Measurements from ENCODE around the gene BRINP3. TPM values are rescaled to one million over a fixed set of nuclear protein-coding genes. Genes with fewer than 3 reads are reported as not detected.

BRINP3 gene
- total RNA-seq, 4 donors from 2014 or later = 0.20 TPM; not detected in 3

DNA sequence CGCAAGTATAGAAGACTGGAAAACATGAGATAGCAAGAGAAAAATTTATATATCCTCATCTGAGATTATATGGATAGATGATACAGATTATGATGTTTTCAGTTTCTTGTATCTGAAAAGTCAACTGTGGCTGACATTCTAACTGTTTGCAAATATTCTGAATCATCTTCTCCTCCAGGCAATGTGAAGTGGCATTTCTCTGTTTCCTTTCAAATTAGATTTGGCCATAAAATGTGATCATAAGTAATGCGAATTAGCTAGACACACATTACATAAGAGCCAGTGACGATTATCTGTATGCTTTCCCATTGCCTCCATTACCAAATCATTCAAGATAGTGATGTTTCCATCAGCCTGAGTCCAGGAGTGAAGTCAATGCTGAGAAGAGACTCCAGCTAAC lies 265.2 kb downstream of the BRINP3 start:
- Histone ChIP-seq H3K9me3 (no peaks in the 10 kb centered on the region), H3K36me3 (no peaks in the 10 kb centered on the region), H3K4me3 (no peak overlapping the region), H3K27ac (no peak overlapping the region), H3K27me3 (no peaks in the 10 kb centered on the region), H3K4me1 (no peaks in the 10 kb centered on the region)
- in situ Hi-C loops (cut with MboI; ENCODE audit: low sequenced_read_pairs in 4 of 4) (no loop called here), intact Hi-C loops (cut with DNase I; ENCODE audit: low total_unique reads) (no loop called here)
- no peak for DNase-seq
- TF ChIP-seq POLR2A (IDR thresholded peaks at IDR 0.05) = no peak
- TF ChIP-seq, protein P1, sequence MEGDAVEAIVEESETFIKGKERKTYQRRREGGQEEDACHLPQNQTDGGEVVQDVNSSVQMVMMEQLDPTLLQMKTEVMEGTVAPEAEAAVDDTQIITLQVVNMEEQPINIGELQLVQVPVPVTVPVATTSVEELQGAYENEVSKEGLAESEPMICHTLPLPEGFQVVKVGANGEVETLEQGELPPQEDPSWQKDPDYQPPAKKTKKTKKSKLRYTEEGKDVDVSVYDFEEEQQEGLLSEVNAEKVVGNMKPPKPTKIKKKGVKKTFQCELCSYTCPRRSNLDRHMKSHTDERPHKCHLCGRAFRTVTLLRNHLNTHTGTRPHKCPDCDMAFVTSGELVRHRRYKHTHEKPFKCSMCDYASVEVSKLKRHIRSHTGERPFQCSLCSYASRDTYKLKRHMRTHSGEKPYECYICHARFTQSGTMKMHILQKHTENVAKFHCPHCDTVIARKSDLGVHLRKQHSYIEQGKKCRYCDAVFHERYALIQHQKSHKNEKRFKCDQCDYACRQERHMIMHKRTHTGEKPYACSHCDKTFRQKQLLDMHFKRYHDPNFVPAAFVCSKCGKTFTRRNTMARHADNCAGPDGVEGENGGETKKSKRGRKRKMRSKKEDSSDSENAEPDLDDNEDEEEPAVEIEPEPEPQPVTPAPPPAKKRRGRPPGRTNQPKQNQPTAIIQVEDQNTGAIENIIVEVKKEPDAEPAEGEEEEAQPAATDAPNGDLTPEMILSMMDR (IDR thresholded peaks at IDR 0.05 in 4 of 5, conservative IDR thresholded peaks at IDR 0.05 in 1 of 5) = no peak
- no peak for ATAC-seq

DNA sequence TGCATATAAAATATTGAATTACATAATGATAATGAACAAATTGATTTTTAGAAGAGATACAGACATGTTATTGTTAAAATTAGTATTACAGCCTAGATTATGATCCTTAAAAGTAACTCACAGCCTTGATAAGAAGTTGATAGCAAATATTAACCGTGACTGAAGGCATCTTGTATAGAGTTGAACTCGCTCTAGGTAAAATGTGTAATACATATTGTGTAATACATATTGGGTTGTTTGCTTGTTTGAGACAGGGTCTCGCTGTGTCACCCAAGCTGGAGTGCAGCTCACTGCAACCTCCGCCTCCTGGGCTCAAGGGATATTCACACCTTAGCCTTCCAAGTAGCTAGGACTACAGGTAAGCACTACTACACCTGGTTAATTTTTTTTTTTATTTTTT lies 269.9 kb downstream of the BRINP3 start:
- H3K4me1 ChIP-seq = no peaks in the 10 kb centered on the region
- ATAC-seq (no peak), DNase-seq (no peak)
- H3K4me3 ChIP-seq = no peak overlapping the region
- H3K9me3 ChIP-seq = no peaks in the 10 kb centered on the region
- no peaks in the 10 kb centered on the region for H3K27me3 ChIP-seq
- no peaks in the 10 kb centered on the region for H3K36me3 ChIP-seq
- intact Hi-C loops (cut with DNase I; ENCODE audit: low total_unique reads) (no loop called here), in situ Hi-C loops (cut with MboI; ENCODE audit: low sequenced_read_pairs in 4 of 4) (no loop called here)
- H3K27ac ChIP-seq = no peak overlapping the region
- TF ChIP-seq, protein P1 (IDR thresholded peaks at IDR 0.05 in 4 of 5, conservative IDR thresholded peaks at IDR 0.05 in 1 of 5) = no peak
- TF ChIP-seq POLR2A (IDR thresholded peaks at IDR 0.05) = no peak

DNA sequence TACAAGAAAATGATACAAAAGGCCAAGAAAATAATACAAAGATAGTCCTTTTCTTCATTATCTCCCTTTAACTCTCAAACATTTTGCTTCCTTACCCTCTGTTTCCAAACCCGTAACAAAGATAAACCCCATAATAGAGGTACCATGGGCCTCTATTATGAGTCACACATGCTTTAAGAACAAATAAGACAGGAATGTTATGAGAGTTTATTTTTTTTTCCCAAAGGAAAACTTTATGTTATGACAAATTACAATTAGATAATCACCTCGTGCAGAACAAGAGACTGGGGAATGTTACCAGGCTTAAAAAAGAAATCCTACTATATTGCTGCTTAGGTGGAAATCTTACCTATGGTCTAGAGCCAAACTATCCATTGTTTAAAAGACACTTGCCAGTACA lies 272.0 kb downstream of the BRINP3 start:
- ATAC-seq = no peak
- H3K9me3 ChIP-seq = no peaks in the 10 kb centered on the region
- intact Hi-C loops (cut with DNase I; ENCODE audit: low total_unique reads) = no loop called here

DNA sequence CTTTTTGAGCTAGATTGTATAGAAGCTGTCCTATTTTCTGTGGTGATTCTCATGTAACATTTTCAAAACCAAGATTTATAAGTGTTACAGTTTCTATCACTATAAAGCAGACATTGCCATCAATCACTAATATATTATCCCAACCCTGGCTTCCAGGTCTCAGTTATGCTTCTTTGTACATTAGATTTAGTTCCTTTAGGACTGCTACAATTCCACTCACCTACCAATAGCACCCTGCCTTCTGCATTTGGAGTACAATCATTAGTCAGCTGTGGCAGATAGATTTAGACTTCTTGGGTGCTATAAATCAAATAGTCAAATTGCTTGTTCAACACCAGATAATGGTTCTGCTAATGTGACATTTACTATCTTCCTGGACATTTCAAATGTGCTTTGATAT lies 281.6 kb downstream of the BRINP3 start:
- H3K4me1 ChIP-seq = no peaks in the 10 kb centered on the region
- H3K27me3 ChIP-seq = no peaks in the 10 kb centered on the region
- TF ChIP-seq, protein P1 (IDR thresholded peaks at IDR 0.05 in 4 of 5, conservative IDR thresholded peaks at IDR 0.05 in 1 of 5) = no peak
- TF ChIP-seq POLR2A (IDR thresholded peaks at IDR 0.05) = no peak
- no peak overlapping the region for H3K27ac ChIP-seq
- DNase-seq (no peak), ATAC-seq (no peak)
- H3K4me3 ChIP-seq = no peak overlapping the region
- in situ Hi-C loops (cut with MboI; ENCODE audit: low sequenced_read_pairs in 4 of 4) (no loop called here), intact Hi-C loops (cut with DNase I; ENCODE audit: low total_unique reads) (no loop called here)
- no peaks in the 10 kb centered on the region for H3K36me3 ChIP-seq
- no peaks in the 10 kb centered on the region for H3K9me3 ChIP-seq

More for the DNA sequence above, 272.0 kb downstream of the BRINP3 start:
- H3K27ac ChIP-seq = no peak overlapping the region
- no peaks in the 10 kb centered on the region for H3K27me3 ChIP-seq
- TF ChIP-seq, protein P1 (IDR thresholded peaks at IDR 0.05 in 4 of 5, conservative IDR thresholded peaks at IDR 0.05 in 1 of 5) = no peak
- TF ChIP-seq POLR2A (IDR thresholded peaks at IDR 0.05) = no peak
- in situ Hi-C loops (cut with MboI; ENCODE audit: low sequenced_read_pairs in 4 of 4) = no loop called here
- H3K4me1 ChIP-seq = no peaks in the 10 kb centered on the region
- no peak for DNase-seq
- H3K4me3 ChIP-seq = no peak overlapping the region
- no peaks in the 10 kb centered on the region for H3K36me3 ChIP-seq

DNA sequence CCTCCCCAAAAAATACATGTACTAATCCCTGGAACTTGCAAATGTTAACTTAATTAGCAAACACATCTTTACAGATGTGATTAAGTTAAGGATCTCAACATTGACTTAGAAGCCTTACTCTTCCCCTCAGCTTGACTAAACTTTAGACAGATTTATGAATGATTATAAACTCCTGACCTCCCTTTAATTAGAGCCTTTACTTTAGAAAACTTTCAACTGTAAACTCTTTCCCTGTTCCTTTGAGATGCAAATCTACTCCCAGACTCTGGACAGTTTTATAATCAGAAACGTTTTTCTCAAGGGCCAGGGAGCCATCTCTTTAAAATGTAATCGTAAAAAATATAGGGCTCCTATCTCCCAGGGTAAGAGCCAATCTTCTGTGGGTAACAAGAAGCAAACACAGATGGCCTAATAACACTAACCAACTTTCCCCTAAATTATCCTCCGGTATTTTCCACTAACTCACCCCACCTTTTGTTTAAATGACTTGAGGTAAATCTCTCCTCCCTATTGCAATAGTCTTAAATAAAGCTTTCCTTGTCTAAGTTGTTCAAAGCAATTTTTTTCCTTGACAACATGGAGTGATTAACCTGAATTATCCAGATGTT lies 284.1 kb downstream of the BRINP3 start:
- H3K36me3 ChIP-seq = no peaks in the 10 kb centered on the region
- in situ Hi-C loops (cut with MboI; ENCODE audit: low sequenced_read_pairs in 4 of 4) (no loop called here), intact Hi-C loops (cut with DNase I; ENCODE audit: low total_unique reads) (no loop called here)
- TF ChIP-seq POLR2A (IDR thresholded peaks at IDR 0.05) = no peak
- TF ChIP-seq, protein P1 (IDR thresholded peaks at IDR 0.05 in 4 of 5, conservative IDR thresholded peaks at IDR 0.05 in 1 of 5) = no peak
- H3K9me3 ChIP-seq = no peaks in the 10 kb centered on the region
- ATAC-seq = no peak
- no peak for DNase-seq
- H3K4me3 ChIP-seq = no peak overlapping the region
- no peak overlapping the region for H3K27ac ChIP-seq
- H3K27me3 ChIP-seq = no peaks in the 10 kb centered on the region
- no peaks in the 10 kb centered on the region for H3K4me1 ChIP-seq

Data from gastrocnemius medialis (tissue), 4 donors.